ENCODE measurements around the gene GLUL.
"Not testable (repeated sequence)": the region's sequence is repeated elsewhere in the genome, so short reads cannot be mapped to it uniquely, and the experiment has no call there.

GLUL gene

DNA sequence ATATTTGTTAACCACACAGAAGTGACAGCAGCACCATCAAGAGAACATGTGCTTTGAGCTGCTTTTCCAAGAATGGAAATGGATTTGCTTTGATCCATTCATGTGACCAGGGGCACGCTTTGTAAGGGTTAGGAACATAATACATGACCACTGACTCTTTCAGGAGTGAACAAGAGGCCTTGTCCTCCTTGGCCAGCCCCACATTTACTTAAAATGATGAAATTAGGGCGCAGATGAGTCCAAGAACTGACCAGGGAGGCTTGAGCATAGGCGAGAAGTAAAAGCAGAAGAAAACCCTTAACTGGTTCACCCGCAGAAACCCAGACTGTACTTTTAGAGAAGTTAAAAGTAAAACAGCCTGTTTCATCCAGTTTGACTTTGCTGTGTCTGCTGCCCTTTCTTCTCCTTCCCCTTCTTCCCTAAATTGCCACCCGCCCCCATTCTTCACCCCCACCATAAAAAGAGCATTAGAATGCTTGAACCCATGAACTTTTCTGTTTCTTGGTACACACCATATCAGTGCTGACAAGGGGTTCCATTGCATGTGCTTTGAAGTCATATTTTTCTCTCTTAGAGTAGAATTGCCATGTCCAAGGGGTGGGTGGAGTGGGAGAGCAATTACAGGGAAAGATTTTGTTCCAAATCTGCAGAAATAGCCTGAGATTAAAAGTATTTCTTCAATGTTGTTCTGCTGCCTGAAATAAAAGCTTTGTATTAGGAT, 2.6 kb upstream of the GLUL start:
- no peak for DNase-seq (ENCODE audit: low read depth)

DNA sequence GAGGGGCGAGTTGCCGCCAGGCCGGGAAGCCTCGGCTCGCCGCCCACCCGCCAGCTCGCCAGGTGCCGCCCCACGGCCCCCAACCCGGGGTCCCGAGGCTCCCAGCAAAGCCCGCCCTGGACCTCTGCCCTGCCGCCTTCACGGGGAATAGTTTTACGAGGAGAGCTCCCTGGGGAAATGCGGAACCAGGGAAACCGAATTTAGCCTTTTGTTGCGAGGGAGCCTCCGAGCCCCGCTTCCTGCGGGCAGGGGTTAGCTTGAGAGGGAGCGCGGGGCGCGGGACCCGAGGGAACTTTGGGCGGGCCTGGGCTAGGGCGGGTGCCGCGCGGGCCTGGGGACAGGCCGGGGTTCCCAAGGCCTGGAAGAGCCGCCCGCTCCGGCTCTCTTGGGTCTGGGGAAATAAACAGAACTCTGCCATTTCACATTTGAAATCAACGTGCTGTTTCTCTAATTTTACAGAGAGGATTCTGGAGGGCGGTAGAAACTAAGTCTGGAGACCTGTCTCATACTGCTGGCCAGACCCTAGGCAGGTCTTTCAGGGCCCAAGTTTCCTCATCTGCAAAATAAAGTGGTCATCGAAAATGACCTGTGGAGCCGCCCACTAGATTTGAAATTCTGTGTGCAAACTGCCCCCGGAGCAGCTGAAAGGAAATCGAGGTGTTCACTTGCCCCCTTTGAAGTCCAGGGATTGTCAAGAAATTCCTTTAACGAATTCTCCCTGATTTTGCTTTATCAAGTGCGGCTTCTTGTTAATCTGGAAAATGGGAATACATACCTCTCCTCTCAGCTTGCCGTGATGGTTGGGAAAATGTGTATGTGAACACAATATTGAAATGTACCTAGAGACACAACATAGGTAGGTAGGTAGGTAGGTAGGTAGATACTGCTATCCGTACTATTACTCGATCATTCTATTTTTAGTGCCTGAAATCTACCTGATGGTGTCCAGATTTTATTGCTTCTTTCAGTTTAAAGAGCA, 749 bp upstream of the GLUL start:
- DNase-seq (ENCODE audit: low read depth): no peak

GRCh38 chr1:182391028-182391361, 595 bp downstream of the GLUL start:
- no peak for DNase-seq (ENCODE audit: low read depth)

DNA sequence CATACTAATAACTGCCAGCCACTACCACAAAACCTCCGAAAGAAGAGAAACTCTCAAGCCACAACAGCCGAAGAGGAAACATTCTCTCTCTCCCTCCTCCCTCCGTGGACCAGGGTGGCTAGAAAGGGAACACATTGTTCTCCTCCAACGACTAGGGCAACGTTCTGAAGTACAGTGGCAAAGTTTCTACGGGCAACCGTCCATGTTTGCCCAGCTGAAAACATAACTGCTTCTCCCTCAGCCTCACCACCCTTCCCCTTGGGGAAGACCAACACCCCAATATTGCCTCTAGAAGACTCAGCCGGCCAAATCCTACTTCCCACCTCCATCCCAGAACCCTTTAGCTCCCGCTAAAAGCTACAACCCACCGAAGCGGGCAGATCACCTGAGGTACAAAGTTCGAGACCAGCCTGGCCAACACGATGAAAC, 2.0 kb downstream of the GLUL start:
- DNase-seq (ENCODE audit: low read depth): no peak

GRCh38 chr1:182388392-182389134, 3.0 kb downstream of the GLUL start:
- no peak for DNase-seq (ENCODE audit: low read depth)

- no peak for DNase-seq (ENCODE audit: low read depth)
These were observed 4.0 kb downstream of the GLUL start for GRCh38 chr1:182387566-182387965.

DNA sequence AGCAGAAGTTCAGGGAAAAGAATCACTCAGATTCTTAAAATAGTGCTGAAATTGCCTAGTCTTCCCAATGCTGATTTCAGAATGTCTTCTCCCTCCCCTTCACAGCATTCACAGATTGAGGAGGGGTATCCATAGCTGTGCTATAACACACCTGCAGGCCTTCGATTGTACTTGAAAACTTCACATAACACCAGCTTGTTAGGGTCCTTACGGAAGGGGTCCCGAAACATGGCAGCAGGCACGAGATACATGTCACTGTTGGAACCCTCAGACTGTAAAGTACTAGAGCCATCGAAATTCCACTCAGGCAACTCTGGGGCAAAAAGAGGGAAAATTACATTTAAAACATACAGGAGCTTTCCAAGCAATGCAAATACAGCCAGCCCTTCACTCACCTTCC, 4.6 kb downstream of the GLUL start:
- no peak for DNase-seq (ENCODE audit: low read depth)

GRCh38 chr1:182385885-182386853, 5.4 kb downstream of the GLUL start:
- DNase-seq (ENCODE audit: low read depth): no peak

- no peak for DNase-seq (ENCODE audit: low read depth)
These were observed 7.1 kb downstream of the GLUL start for GRCh38 chr1:182384387-182384960.

- DNase-seq (ENCODE audit: low read depth): no peak
These were observed 7.7 kb downstream of the GLUL start for GRCh38 chr1:182383934-182384333.

DNA sequence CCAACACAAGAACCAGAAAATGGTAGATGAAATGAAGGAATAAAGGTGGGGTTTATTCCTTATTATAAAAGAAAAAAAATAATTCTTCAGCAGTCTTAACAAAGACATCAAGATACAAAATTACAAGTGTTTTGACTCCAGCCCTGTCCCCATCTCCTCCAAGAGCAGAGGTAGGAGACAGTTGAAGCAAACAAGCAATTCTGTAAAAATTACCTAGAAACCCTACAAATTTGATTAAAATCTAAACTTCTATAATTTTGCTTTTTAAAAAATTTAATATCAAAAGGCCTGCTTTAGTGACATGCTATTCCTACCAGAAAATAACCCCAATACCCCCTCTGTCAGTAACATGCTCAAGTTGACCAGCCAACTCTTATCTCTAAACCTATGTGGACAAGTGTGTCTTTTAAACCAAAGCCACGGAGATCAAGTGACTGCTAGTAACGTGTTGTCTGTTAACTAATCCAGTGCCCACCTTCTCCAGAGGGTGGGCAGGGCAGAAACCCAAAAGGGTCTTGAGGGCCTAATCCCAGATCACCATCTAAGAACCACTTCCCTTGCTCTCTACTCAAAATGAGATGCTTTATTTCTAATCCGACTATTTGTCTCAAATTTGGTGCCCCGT, 8.4 kb downstream of the GLUL start:
- DNase-seq (ENCODE audit: low read depth): no peak

GRCh38 chr1:182381962-182382819, 9.4 kb downstream of the GLUL start:
- no peak for DNase-seq (ENCODE audit: low read depth)

DNA sequence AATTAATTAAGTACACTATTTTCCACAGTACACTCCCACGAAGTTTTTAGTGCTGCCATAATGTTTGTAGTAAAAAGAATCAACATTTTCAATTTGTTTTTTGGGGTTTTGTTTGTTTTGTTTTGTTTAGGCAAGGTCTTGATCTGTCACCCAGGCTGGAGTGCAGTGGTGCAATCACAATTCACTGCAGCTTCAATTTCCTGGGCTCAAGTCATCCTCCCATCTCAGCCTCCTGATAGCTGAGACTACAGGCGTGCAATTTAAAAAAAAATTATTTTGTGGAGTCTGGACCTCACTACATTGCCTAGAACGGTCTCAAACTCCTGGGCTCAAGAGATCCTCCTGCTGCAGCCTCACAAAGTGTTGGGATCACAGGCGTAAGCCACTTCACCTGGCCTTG, 11.4 kb downstream of the GLUL start:
- DNase-seq (ENCODE audit: low read depth): no peak

DNA sequence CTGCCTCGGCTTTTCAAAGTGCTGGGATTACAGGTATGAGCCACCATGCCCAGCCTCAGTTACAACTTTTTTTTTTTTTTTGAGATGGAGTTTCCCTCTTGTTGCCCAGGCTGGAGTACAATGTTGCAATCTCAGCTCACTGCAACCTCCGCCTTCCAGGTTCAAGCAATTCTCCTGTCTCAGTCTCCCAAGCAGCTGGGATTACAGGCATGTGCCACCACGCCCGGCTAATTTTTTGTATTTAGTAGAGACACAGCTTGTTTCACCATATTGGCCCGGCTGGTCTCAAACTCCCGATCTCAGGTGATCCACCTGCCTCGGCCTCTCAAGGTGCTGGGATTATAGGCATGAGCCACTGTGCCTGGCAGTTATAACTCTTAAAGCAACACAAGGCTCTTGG, 11.8 kb downstream of the GLUL start:
- not testable (repeated sequence) for DNase-seq (ENCODE audit: low read depth)

- no peak for DNase-seq (ENCODE audit: low read depth)
These were observed 14.5 kb downstream of the GLUL start for GRCh38 chr1:182376936-182377574.

GRCh38 chr1:182374101-182374834, 17.3 kb downstream of the GLUL start:
- DNase-seq (ENCODE audit: low read depth): no peak

GRCh38 chr1:182370532-182370931, 21.1 kb downstream of the GLUL start:
- no peak for DNase-seq (ENCODE audit: low read depth)

DNA sequence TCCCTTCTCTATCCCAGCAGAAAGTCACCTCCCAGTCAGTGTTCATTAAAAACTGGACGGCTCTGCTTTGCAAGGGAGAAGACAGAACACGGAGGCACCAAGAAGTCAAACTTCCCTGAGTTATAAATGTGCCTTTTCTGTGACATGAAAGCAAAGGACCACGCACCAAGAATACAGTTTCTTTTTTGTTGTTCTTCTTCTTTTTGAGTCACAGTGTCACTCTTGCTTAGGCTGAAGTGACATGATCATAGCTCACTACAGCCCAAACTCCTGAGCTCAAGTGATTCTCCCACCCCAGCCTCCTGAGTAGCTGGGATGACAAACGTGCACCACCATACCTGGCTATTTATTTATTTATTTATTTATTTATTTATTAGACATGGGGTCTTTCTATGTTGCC, 22.7 kb downstream of the GLUL start:
- no peak for DNase-seq (ENCODE audit: low read depth)

Data from non-pigmented ciliary epithelial cell (primary cell).